ENCODE measurements around the gene AP4E1. TPM values are rescaled to one million over a fixed set of nuclear protein-coding genes. Genes with fewer than 3 reads are reported as not detected.

The AP4E1 gene
- total and polyA plus RNA-seq, 4 experiments from 2014 or later: 3.0 to 15.2 (median 9.1) TPM

DNA sequence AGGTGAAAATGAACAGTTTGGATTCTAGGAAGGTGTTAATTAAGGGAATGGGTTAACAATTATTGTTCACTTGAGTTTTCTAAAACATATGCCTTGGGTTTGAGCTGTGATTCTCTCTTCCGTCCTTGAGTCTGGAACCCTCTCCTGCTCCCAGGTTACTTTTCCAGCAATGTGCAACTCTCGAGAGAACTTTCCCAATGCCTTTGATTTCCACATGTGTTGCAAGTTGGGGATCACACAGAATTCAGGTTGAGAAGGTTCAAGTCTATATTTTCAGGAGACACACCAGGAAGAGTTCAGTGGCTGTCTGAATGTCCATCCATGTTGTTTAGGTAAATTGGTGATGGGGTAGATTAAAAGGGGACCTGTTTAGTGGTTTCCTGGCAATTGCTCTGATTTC is 137.5 kb downstream of the AP4E1 start:
- Histone ChIP-seq H3K4me1 (ENCODE audit: insufficient read depth, low read length) (no peaks in the 10 kb centered on the region), H3K27ac (ENCODE audit: low read depth, low read length) (no peak overlapping the region), H3K4me3 (ENCODE audit: low read length in 2 of 2) (no peak overlapping the region), H3K27me3 (ENCODE audit: insufficient read depth, low read length) (no peaks in the 10 kb centered on the region), H3K36me3 (ENCODE audit: insufficient read depth, low read length) (no peaks in the 10 kb centered on the region), H3K9me3 (ENCODE audit: control insufficient read depth in 1 of 2, low read length in 2 of 2) (no peaks in the 10 kb centered on the region)
- intact Hi-C loops (cut with micrococcal nuclease): no loop called here
- Mint-ChIP-seq H3K36me3 (no peaks in the 10 kb centered on the region), H3K27ac (no peak overlapping the region), H3K27me3 (peaks cover 2 to 4% of the 10 kb centered on the region in 2 donors), H3K4me3 (no peak overlapping the region), H3K9me3 (peaks cover 0 to 2% (median 0%) of the 10 kb centered on the region in 8 donors), H3K4me1 (no peaks in the 10 kb centered on the region)
- DNase-seq: no peak
- ChIA-PET CTCF (ENCODE audit: partially characterized antibody) (no interaction called here), POLR2A (ENCODE audit: partially characterized antibody) (no interaction called here)

DNA sequence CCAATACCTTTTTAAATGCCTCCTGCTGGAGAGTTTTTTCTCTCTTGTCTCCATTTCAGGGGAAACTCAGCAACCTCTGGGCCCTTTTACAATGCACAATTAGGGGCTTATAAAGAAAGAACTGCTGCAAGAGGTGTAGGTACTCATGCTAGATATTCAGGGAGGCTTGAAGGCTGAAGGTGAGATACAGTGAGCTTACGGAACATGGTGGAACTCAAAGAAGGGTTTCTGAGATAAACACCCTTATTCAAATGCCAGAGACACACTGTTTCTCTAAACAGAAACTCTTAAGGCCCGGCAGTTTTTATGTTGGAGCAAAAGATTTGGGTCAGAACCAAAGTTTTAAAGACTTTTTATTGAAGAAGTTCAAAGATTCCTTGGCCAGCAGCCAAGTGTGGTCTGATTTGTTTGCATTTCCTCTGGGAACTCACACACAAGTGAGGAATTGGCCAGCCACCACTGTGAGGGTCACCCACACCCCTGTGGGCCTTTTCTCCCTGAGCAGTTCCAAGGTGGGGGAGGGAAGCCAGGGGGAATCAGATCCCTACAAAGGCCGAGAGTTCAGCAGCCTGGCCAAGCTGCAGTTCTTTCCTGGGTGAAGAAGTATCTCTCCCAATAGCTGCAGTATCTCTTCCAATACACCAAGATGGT is 138.4 kb downstream of the AP4E1 start:
- Mint-ChIP-seq H3K27me3 (peaks cover 2 to 5% of the 10 kb centered on the region in 2 donors), H3K4me1 (no peaks in the 10 kb centered on the region), H3K36me3 (no peaks in the 10 kb centered on the region), H3K4me3 (no peak overlapping the region), H3K27ac (no peak overlapping the region), H3K9me3 (peaks cover 0 to 2% (median 0%) of the 10 kb centered on the region in 8 donors)
- Histone ChIP-seq H3K9me3 (ENCODE audit: control insufficient read depth in 1 of 2, low read length in 2 of 2) (no peaks in the 10 kb centered on the region), H3K36me3 (ENCODE audit: insufficient read depth, low read length) (no peaks in the 10 kb centered on the region), H3K27me3 (ENCODE audit: insufficient read depth, low read length) (no peaks in the 10 kb centered on the region), H3K27ac (ENCODE audit: low read depth, low read length) (no peak overlapping the region), H3K4me3 (ENCODE audit: low read length in 2 of 2) (no peak overlapping the region), H3K4me1 (ENCODE audit: insufficient read depth, low read length) (no peaks in the 10 kb centered on the region)
- DNase-seq: no peak
- ChIA-PET POLR2A (ENCODE audit: partially characterized antibody) (no interaction called here), CTCF (ENCODE audit: partially characterized antibody) (no interaction called here)
- intact Hi-C loops (cut with micrococcal nuclease): no loop called here

DNA sequence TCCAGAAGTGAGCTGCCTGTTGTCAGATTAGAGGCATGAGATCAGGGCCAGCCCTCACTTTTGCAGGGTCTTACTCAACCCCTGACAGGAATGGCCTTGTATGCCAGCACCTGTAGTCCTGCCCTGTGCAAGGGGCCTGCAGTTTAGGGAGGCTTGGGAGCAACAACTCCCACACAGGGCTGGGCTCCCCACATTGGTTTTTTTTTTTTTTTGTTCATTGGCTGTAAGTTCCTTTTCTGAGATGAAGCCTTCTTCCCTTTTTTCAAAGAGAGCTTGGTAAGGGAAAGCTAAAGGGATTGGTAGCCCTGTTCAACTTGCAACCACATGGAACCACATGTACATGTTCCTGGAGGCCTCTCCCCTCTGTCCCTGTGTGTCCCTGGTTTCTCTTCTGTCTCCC is 139.8 kb downstream of the AP4E1 start:
- H3K9me3 Mint-ChIP-seq: no peaks in the 10 kb centered on the region
- POLR2A ChIA-PET (ENCODE audit: partially characterized antibody): no interaction called here

DNA sequence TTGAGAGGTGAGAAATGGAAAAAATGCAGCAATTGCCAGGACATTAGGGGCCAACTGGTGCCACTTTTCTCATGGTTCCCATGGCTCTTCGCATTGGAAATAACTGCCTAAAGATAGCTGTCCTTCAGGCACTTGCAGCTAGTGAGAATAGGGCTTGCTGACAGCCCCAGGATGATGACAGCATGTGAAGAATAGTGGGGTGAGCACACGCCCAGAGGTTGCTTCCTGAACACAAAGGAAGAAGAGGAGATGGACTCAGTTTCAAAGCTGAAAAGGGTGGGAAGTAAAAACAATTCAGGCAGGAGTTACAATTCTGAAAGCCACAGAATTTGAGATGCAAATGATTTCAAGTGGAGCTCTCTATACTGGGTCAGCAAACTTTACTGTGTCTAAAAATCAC is 140.6 kb downstream of the AP4E1 start:
- Mint-ChIP-seq H3K4me3 (no peak overlapping the region), H3K27ac (no peak overlapping the region), H3K27me3 (peaks cover 2 to 12% of the 10 kb centered on the region in 2 donors), H3K36me3 (no peaks in the 10 kb centered on the region), H3K9me3 (no peaks in the 10 kb centered on the region), H3K4me1 (no peaks in the 10 kb centered on the region)
- no peak overlapping the region for H3K27ac ChIP-seq (ENCODE audit: low read depth, low read length)
- no peaks in the 10 kb centered on the region for H3K9me3 ChIP-seq (ENCODE audit: control insufficient read depth in 1 of 2, low read length in 2 of 2)
- H3K4me3 ChIP-seq (ENCODE audit: low read length in 2 of 2): no peak overlapping the region
- no peaks in the 10 kb centered on the region for H3K4me1 ChIP-seq (ENCODE audit: insufficient read depth, low read length)
- ChIA-PET POLR2A (ENCODE audit: partially characterized antibody) (no interaction called here), CTCF (ENCODE audit: partially characterized antibody) (no interaction called here)
- DNase-seq: no peak
- no peaks in the 10 kb centered on the region for H3K36me3 ChIP-seq (ENCODE audit: insufficient read depth, low read length)
- intact Hi-C loops (cut with micrococcal nuclease): no loop called here
- H3K27me3 ChIP-seq (ENCODE audit: insufficient read depth, low read length): no peaks in the 10 kb centered on the region

More for the DNA sequence above, 139.8 kb downstream of the AP4E1 start:
- Mint-ChIP-seq H3K27ac (no peak overlapping the region), H3K4me1 (no peaks in the 10 kb centered on the region), H3K27me3 (peaks cover 2 to 12% of the 10 kb centered on the region in 2 donors), H3K4me3 (no peak overlapping the region), H3K36me3 (no peaks in the 10 kb centered on the region)
- H3K9me3 ChIP-seq (ENCODE audit: control insufficient read depth in 1 of 2, low read length in 2 of 2): no peaks in the 10 kb centered on the region
- no peaks in the 10 kb centered on the region for H3K27me3 ChIP-seq (ENCODE audit: insufficient read depth, low read length)
- CTCF ChIA-PET (ENCODE audit: partially characterized antibody): no interaction called here
- H3K27ac ChIP-seq (ENCODE audit: low read depth, low read length): no peak overlapping the region
- no peaks in the 10 kb centered on the region for H3K4me1 ChIP-seq (ENCODE audit: insufficient read depth, low read length)
- H3K4me3 ChIP-seq (ENCODE audit: low read length in 2 of 2): no peak overlapping the region
- intact Hi-C loops (cut with micrococcal nuclease): no loop called here
- DNase-seq: no peak
- H3K36me3 ChIP-seq (ENCODE audit: insufficient read depth, low read length): no peaks in the 10 kb centered on the region

DNA sequence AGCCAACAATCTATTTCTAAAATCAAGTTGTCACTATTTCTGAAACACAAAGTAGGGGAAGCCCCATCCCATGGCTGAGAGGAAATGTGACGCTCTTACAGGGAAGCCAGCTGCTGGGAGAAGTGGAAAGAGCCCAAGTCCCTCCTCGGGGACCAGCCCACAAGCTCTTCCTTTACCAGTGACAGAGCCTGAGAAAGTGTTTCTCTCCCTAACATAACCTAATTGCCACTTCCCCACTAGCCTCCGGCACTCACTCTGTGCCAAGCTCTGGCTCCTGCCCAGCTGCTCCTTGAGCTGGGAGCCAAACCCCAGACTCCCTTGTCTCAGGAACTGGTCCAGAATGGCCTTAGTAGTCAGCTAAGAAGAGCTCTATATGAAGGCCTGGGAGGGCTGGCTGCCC is 143.3 kb downstream of the AP4E1 start:
- no peaks in the 10 kb centered on the region for H3K4me1 Mint-ChIP-seq
- no peaks in the 10 kb centered on the region for H3K9me3 Mint-ChIP-seq
- Histone ChIP-seq H3K4me1 (ENCODE audit: insufficient read depth, low read length) (no peaks in the 10 kb centered on the region), H3K27ac (ENCODE audit: low read depth, low read length) (no peak overlapping the region), H3K4me3 (ENCODE audit: low read length in 2 of 2) (no peak overlapping the region), H3K27me3 (ENCODE audit: insufficient read depth, low read length) (no peaks in the 10 kb centered on the region), H3K36me3 (ENCODE audit: insufficient read depth, low read length) (no peaks in the 10 kb centered on the region), H3K9me3 (ENCODE audit: control insufficient read depth in 1 of 2, low read length in 2 of 2) (no peaks in the 10 kb centered on the region)
- no peak for DNase-seq
- no peaks in the 10 kb centered on the region for H3K36me3 Mint-ChIP-seq
- H3K27me3 Mint-ChIP-seq: peaks cover 2 to 18% of the 10 kb centered on the region in 2 donors
- ChIA-PET CTCF (ENCODE audit: partially characterized antibody) (no interaction called here), POLR2A (ENCODE audit: partially characterized antibody) (no interaction called here)
- no peak overlapping the region for H3K4me3 Mint-ChIP-seq
- H3K27ac Mint-ChIP-seq: no peak overlapping the region
- intact Hi-C loops (cut with micrococcal nuclease): no loop called here

DNA sequence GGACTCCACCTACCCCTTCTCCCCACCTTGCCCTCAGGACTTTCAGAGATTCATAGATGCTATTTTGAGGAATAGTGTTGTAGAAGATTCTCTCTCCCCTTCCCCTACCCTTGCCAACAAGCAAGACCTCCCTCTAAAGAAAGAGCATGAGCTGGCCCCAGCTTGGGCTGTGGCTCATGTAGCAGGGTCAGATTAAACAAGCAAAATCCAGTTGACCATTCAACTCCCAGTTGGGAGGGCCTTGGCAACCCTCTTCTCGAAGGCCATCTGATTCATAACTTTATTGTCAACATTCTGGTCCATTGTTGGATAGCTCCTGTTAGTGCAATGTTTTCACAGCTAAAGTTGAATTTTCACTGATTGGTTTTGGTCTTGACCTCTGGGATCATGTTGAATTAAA is 145.1 kb downstream of the AP4E1 start:
- no peaks in the 10 kb centered on the region for H3K9me3 ChIP-seq (ENCODE audit: control insufficient read depth in 1 of 2, low read length in 2 of 2)
- no peaks in the 10 kb centered on the region for H3K4me1 ChIP-seq (ENCODE audit: insufficient read depth, low read length)
- H3K4me3 ChIP-seq (ENCODE audit: low read length in 2 of 2): no peak overlapping the region
- POLR2A ChIA-PET (ENCODE audit: partially characterized antibody): no interaction called here
- CTCF ChIA-PET (ENCODE audit: partially characterized antibody): no interaction called here
- intact Hi-C loops (cut with micrococcal nuclease): no loop called here
- DNase-seq: no peak
- Mint-ChIP-seq H3K4me1 (no peaks in the 10 kb centered on the region), H3K27me3 (peaks cover 5 to 19% of the 10 kb centered on the region in 2 donors), H3K9me3 (no peaks in the 10 kb centered on the region), H3K4me3 (no peak overlapping the region), H3K27ac (no peak overlapping the region), H3K36me3 (no peaks in the 10 kb centered on the region)
- no peaks in the 10 kb centered on the region for H3K36me3 ChIP-seq (ENCODE audit: insufficient read depth, low read length)
- no peaks in the 10 kb centered on the region for H3K27me3 ChIP-seq (ENCODE audit: insufficient read depth, low read length)
- no peak overlapping the region for H3K27ac ChIP-seq (ENCODE audit: low read depth, low read length)

DNA sequence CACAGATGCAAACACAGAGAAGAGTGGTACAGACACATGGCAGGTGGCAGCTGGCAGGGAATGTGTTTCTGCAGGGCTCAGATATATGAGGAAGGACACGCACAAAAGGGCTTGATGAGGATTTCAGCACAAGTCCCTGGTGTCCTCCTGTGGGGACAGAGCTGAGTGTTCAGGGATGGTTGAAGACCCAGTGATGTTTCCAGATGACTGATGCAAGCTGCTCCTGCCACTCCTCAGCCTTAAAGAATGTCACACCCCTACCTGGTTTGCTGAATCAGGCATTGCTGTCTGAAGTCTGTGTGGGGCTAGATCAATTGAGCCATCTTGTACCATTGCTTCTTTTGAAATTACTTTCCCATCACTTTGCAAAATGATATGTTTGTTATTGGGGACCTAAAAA is 146.1 kb downstream of the AP4E1 start:
- CTCF ChIA-PET (ENCODE audit: partially characterized antibody): interaction anchor here (1.3 kb wide), 1 partner anchor 11 kb away, joined by 4 read pairs; no protein-coding TSS in a partner anchor

More for the DNA sequence above, 146.1 kb downstream of the AP4E1 start:
- Mint-ChIP-seq H3K4me3 (no peak overlapping the region), H3K27me3 (peaks cover 6 to 20% of the 10 kb centered on the region in 2 donors), H3K9me3 (no peaks in the 10 kb centered on the region), H3K27ac (no peak overlapping the region), H3K36me3 (no peaks in the 10 kb centered on the region), H3K4me1 (no peaks in the 10 kb centered on the region)
- no peaks in the 10 kb centered on the region for H3K9me3 ChIP-seq (ENCODE audit: control insufficient read depth in 1 of 2, low read length in 2 of 2)
- no peak overlapping the region for H3K27ac ChIP-seq (ENCODE audit: low read depth, low read length)
- H3K4me1 ChIP-seq (ENCODE audit: insufficient read depth, low read length): no peaks in the 10 kb centered on the region
- intact Hi-C loops (cut with micrococcal nuclease): no loop called here
- no peaks in the 10 kb centered on the region for H3K36me3 ChIP-seq (ENCODE audit: insufficient read depth, low read length)
- H3K4me3 ChIP-seq (ENCODE audit: low read length in 2 of 2): no peak overlapping the region
- no peak for DNase-seq
- POLR2A ChIA-PET (ENCODE audit: partially characterized antibody): no interaction called here
- no peaks in the 10 kb centered on the region for H3K27me3 ChIP-seq (ENCODE audit: insufficient read depth, low read length)
